Smooth muscle cell (in vitro differentiated cells): Measurements from ENCODE around the gene RNASEH2C. TPM values are rescaled to one million over a fixed set of nuclear protein-coding genes. Genes with fewer than 3 reads are reported as not detected.

Source experiments
- DNase-seq: peaks from one replicate; lab custom pipeline; 2025; ENCODE audit not compliant: unreplicated experiment; lab: John Stamatoyannopoulos, UW
- H2AFZ ChIP-seq: fragments of 200-600 bp; sonication (generic); 2 replicates; pipeline ENCODE4 v1.6.0; 2016; ENCODE audit warnings: antibody characterized with exemption, low read depth, mild to moderate bottlenecking
- H3F3A ChIP-seq: fragments of 200-600 bp; sonication (generic); 2 replicates; pipeline ENCODE4 v1.6.0; 2017; ENCODE audit warnings: antibody characterized with exemption, low read depth
- H3K27ac ChIP-seq: fragments of 200-600 bp; sonication (generic); 2 replicates; pipeline ENCODE4 v1.5.1; 2016; ENCODE audit warnings: low read depth, mild to moderate bottlenecking
- H3K27me3 ChIP-seq: fragments of 200-600 bp; sonication (generic); 2 replicates; pipeline ENCODE4 v1.6.1; 2016; ENCODE audit warnings: low read depth, mild to moderate bottlenecking
- H3K36me3 ChIP-seq: fragments of 200-600 bp; sonication (generic); 2 replicates; pipeline ENCODE4 v1.5.1; 2016; ENCODE audit warnings: low read depth
- H3K4me1 ChIP-seq: fragments of 200-600 bp; sonication (generic); 2 replicates; pipeline ENCODE4 v1.5.1; 2016; ENCODE audit warnings: low read depth
- H3K4me2 ChIP-seq: fragments of 200-600 bp; sonication (generic); 2 replicates; pipeline ENCODE4 v1.6.0; 2016; ENCODE audit warnings: mild to moderate bottlenecking
- H3K4me3 ChIP-seq: fragments of 200-600 bp; sonication (generic); 2 replicates; pipeline ENCODE4 v1.5.1; 2016; ENCODE audit warnings: mild to moderate bottlenecking
- H3K79me2 ChIP-seq: fragments of 200-600 bp; sonication (generic); 2 replicates; pipeline ENCODE4 v1.6.0; 2016; ENCODE audit warnings: low read depth, mild to moderate bottlenecking
- H3K9ac ChIP-seq: fragments of 200-600 bp; sonication (generic); 2 replicates; pipeline ENCODE4 v1.6.0; 2016; ENCODE audit warnings: low read depth
- H3K9me3 ChIP-seq: fragments of 200-600 bp; sonication (generic); replicated peaks from 2 replicates; pipeline ENCODE4 v1.5.1; 2016; ENCODE audit warnings: low read depth
- H4K20me1 ChIP-seq: fragments of 200-600 bp; sonication (generic); 2 replicates; pipeline ENCODE4 v1.6.0; 2016; ENCODE audit warnings: low read depth
- CTCF ChIP-seq: fragments of 200-600 bp; sonication (generic); IDR thresholded peaks from 2 replicates; pipeline ENCODE4 v1.5.1; 2017; ENCODE audit warnings: borderline replicate concordance, mild to moderate bottlenecking, antibody characterized with exemption; ENCODE audit not compliant: insufficient read depth, poor library complexity, severe bottlenecking
- WGBS: methylation state at CpG from one replicate; pipeline ENCODE4 v1.1.7; 2016; ENCODE audit warnings: low lambda C conversion rate; 5-methylcytosine and 5-hydroxymethylcytosine counted together
- polyA plus RNA-seq: library from polyadenylated mRNA; unstranded; fragments of >200 nt; fragmentation: Nextera tagmentation; extraction: Ambion mirVana; gene quantifications from 2 replicates; pipeline ENCODE4 v1.2.1, GENCODE V29; 2016
- total RNA-seq: library from RNA; depleted of rRNA; stranded (reverse); fragments of >200 nt; gene quantifications from 2 replicates; pipeline ENCODE4 v1.2.3, GENCODE V29; 2014

RNASEH2C gene
- total and polyA plus RNA-seq, 2 experiments from 2014 or later, result 20.9 to 56.8 TPM

DNA sequence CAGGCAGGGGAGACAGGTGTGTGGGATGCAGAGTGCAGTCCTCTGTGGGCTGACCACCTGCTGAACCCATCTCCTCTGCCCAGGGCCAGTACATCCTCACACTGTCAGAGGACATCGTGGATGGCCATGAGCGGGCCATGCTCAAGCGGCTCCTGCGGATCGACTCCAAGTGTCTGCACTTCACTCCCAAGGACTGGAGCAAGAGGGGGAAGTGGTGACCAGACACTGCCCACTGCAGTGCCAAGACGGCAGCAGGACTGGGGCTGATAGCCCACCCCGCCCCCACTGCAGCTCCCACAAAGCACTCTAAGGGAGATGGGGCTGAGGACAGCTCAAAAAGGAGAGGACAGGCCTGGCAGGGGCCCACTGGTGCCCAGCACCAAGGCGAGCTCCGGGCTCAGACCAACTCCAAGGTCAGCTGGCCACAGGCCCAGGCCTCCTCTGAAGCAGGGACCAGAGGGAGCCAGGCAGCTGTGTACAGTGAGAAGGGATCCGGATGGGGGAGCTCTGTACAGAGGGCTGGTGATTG, 1.6 kb downstream of the RNASEH2C start:
- no peak for DNase-seq
- Histone ChIP-seq H3F3A (no peaks in the 10 kb centered on the region), H3K4me2 (peak overlapping the region; percentile 94), H3K4me3 (peak overlapping the region; percentile 82), H3K27me3 (no peaks in the 10 kb centered on the region), H3K4me1 (peaks cover 6% of the 10 kb centered on the region), H3K79me2 (peaks cover 15% of the 10 kb centered on the region), H2AFZ (no peak overlapping the region), H3K9me3 (no peaks in the 10 kb centered on the region), H3K9ac (no peak overlapping the region), H3K27ac (no peak overlapping the region), H4K20me1 (peaks cover 18% of the 10 kb centered on the region), H3K36me3 (no peaks in the 10 kb centered on the region)
- TF ChIP-seq CTCF, result no peak
- 89% methylated on average over 10 of the region's 10 CpGs for WGBS

DNA sequence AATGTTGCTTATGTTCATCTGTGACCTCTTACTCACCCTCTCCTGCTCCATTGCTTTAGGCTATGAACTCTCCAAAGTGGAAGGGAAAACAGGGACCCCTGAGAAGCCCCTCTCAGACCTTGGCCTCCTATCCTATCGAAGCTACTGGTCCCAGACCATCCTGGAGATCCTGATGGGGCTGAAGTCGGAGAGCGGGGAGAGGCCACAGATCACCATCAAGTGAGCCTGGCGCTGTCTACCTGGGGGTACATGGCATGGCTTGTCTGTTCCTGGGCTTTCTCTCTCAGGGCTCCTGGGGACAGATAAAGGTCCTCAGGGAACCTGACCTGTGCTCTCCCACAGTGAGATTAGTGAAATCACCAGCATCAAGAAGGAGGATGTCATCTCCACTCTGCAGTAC, 2.1 kb downstream of the RNASEH2C start:
- H3K36me3 ChIP-seq, result no peaks in the 10 kb centered on the region
- H3K79me2 ChIP-seq, result peaks cover 15% of the 10 kb centered on the region
- DNase-seq, result no peak
- H4K20me1 ChIP-seq, result peaks cover 18% of the 10 kb centered on the region
- peaks cover 6% of the 10 kb centered on the region for H3K4me1 ChIP-seq
- no peak overlapping the region for H3K27ac ChIP-seq
- H3K27me3 ChIP-seq, result no peaks in the 10 kb centered on the region
- no peaks in the 10 kb centered on the region for H3F3A ChIP-seq
- H2AFZ ChIP-seq, result no peak overlapping the region
- no peak overlapping the region for H3K4me3 ChIP-seq
- TF ChIP-seq CTCF, result no peak
- no peaks in the 10 kb centered on the region for H3K9me3 ChIP-seq
- H3K9ac ChIP-seq, result no peak overlapping the region
- WGBS, result 98% methylated on average over 4 of the region's 4 CpGs
- peak overlapping the region; percentile 94 for H3K4me2 ChIP-seq

- Histone ChIP-seq H3K79me2 (peaks cover 15% of the 10 kb centered on the region), H3K36me3 (no peaks in the 10 kb centered on the region), H3K27me3 (no peaks in the 10 kb centered on the region), H3F3A (no peaks in the 10 kb centered on the region), H3K9ac (no peak overlapping the region), H3K4me3 (no peak overlapping the region), H3K4me1 (peaks cover 6% of the 10 kb centered on the region), H2AFZ (no peak overlapping the region), H4K20me1 (peaks cover 18% of the 10 kb centered on the region), H3K9me3 (no peaks in the 10 kb centered on the region), H3K27ac (no peak overlapping the region), H3K4me2 (no peak overlapping the region)
- no peak for DNase-seq
- 98% methylated on average over 6 of the region's 6 CpGs for WGBS
- TF ChIP-seq CTCF, result no peak
Observed at GRCh38 chr11:65717906-65718305, 2.7 kb downstream of the RNASEH2C start.

GRCh38 chr11:65716774-65717405, 3.7 kb downstream of the RNASEH2C start:
- no peak for DNase-seq
- TF ChIP-seq CTCF, result no peak
- H4K20me1 ChIP-seq, result peaks cover 18% of the 10 kb centered on the region
- H3K79me2 ChIP-seq, result peaks cover 15% of the 10 kb centered on the region
- 99% methylated on average over 14 of the region's 14 CpGs for WGBS
- H3K36me3 ChIP-seq, result no peaks in the 10 kb centered on the region
- peaks cover 6% of the 10 kb centered on the region for H3K4me1 ChIP-seq
- no peak overlapping the region for H3K27ac ChIP-seq
- no peaks in the 10 kb centered on the region for H3K27me3 ChIP-seq
- H3F3A ChIP-seq, result no peaks in the 10 kb centered on the region
- H3K9ac ChIP-seq, result no peak overlapping the region
- H2AFZ ChIP-seq, result no peak overlapping the region
- H3K4me3 ChIP-seq, result no peak overlapping the region
- no peak overlapping the region for H3K4me2 ChIP-seq
- no peaks in the 10 kb centered on the region for H3K9me3 ChIP-seq
